NOMO-1 treated with DMSO at 0.1 percent for 48 hours (cell line): ENCODE data around the gene SNHG17.

Source experiments
- DNase-seq: peaks from one replicate; lab custom pipeline; 2025; ENCODE audit not compliant: unreplicated experiment; lab: John Stamatoyannopoulos, UW

Gene SNHG17

GRCh38 chr20:38377039-38377685 is 58.0 kb downstream of the SNHG17 start:
- DNase-seq, result no peak

- no peak for DNase-seq
These were observed 61.2 kb downstream of the SNHG17 start for GRCh38 chr20:38373898-38374297.

DNA sequence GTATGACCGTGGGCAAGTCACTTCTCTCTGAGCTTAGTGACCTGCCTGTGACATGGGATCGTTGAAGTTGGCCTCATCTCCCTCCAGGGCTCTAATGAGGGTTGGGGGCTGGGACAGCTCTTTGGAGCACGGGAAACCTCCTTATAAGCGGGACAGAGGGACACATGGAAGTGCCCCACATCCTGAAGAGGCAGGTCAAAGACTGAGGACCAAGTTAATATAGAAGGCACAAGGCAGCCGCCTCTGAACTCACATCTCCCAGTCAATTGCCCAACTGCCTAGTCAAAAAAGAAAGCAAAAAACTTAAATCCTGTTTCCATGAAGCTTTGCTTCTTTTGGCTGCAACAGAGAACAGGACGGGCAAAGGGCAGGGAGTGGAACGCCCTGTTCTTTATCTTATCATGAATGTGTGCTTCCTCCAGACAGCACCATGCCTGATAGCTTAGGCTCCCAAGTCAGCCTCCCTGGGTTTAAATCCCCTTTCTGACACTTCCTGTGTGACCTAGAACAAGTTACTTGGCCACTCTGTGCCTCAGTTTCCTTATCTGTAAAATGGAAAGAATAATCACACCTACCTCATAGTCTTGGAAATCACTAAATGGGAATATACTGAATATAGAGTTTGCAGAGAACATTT is 61.8 kb downstream of the SNHG17 start:
- DNase-seq, result no peak

DNA sequence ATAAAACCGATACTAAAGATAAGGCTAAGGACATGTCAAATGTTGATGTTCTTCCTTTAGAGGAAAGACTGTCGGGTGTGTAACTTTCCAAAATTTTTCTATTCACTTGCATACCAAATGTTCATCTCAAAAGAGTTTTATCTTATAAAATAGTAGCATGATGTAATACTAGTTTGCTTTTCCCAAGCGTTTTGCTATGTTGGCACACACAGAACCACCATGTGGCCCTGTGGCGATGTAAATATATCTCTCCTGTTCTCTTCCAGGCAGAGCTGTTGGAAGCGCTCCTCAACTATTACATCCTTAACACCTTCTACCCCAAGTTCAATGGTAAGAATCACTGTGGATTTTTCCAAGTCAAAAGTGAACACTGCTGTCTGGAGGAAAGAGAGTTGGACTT is 62.3 kb downstream of the SNHG17 start:
- DNase-seq, result no peak
